Measurements from ENCODE around the gene CCNL1. TPM values are rescaled to one million over a fixed set of nuclear protein-coding genes. Genes with fewer than 3 reads are reported as not detected.

The CCNL1 gene
- 120 and 173 TPM in 2 replicates for total RNA-seq

GRCh38 chr3:157159762-157160657 lies at the start of gene CCNL1:
TSS of gene CCNL1 (minus strand) at chr3:157160147. CDS start at chr3:157160094, 53 bp downstream.

Measured in smooth muscle cell of bladder (primary cell).